Stimulated activated CD8-positive, alpha-beta memory T cell treated with anti-CD3 and anti-CD28 coated beads, Interleukin-2, amount 100 ng/mL, for 1 hour (primary cell): ENCODE data around the gene TRIM52.

Experiments
- DNase-seq, 2 donors: peaks; one replicate each; pipeline ENCODE4 v3.0.0-alpha.2; 2020; ENCODE audit warnings: low read depth in 2 of 2

TRIM52 gene

GRCh38 chr5:181233801-181234454 lies 27.0 kb downstream of the TRIM52 start:
- DNase-seq: no peak

- no peak for DNase-seq
Measured at GRCh38 chr5:181233088-181233800, 27.7 kb downstream of the TRIM52 start.

DNA sequence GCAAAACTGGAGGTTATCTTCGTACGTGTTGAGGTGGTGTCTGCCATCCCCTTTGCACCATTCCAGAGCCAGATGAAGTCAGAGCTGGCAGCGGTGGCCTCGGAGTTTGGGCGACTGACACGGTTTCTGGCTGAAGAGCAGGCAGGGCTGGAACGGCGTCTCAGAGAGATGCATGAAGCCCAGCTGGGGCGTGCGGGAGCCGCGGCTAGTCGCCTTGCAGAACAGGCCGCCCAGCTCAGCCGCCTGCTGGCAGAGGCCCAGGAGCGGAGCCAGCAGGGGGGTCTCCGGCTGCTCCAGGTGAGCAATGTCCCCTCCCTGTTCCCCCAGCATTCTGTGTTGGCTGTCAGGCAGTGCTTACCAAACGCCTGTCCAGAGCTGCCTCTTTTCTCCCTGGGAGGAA lies 28.4 kb downstream of the TRIM52 start:
- no peak for DNase-seq

- no peak for DNase-seq
Measured at GRCh38 chr5:181231432-181231831, 29.5 kb downstream of the TRIM52 start.

GRCh38 chr5:181230551-181230950 lies 30.4 kb downstream of the TRIM52 start:
- DNase-seq: no peak

- DNase-seq: no peak
Measured at GRCh38 chr5:181229996-181230395, 30.9 kb downstream of the TRIM52 start.

DNA sequence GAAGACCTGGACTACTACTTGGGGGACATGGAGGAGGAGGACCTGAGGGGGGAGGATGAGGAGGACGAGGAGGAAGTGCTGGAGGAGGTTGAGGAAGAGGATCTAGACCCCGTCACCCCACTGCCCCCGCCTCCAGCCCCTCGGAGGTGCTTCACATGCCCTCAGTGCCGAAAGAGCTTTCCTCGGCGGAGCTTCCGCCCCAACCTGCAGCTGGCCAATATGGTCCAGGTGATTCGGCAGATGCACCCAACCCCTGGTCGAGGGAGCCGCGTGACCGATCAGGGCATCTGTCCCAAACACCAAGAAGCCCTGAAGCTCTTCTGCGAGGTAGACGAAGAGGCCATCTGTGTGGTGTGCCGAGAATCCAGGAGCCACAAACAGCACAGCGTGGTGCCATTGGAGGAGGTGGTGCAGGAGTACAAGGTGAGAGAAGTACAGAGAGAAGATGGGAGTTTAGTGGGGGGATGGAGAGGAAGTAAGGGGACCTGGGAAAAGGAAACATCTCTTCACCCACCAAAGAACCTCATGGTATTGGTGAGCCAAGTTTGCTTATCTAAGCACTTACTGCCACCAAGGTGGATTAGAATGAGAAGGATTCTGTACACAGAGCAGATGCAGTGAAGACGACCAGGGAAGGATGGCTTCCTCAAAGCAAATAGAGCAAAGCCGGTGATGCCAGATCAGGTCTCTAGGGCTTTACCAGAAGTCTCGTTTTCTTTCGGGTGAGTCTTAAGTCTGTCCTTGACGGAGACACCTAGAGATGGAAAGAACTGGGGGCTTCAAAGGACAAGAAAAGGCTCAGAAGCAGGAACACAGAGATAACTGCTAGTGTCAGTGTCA lies 36.3 kb downstream of the TRIM52 start:
- no peak for DNase-seq

DNA sequence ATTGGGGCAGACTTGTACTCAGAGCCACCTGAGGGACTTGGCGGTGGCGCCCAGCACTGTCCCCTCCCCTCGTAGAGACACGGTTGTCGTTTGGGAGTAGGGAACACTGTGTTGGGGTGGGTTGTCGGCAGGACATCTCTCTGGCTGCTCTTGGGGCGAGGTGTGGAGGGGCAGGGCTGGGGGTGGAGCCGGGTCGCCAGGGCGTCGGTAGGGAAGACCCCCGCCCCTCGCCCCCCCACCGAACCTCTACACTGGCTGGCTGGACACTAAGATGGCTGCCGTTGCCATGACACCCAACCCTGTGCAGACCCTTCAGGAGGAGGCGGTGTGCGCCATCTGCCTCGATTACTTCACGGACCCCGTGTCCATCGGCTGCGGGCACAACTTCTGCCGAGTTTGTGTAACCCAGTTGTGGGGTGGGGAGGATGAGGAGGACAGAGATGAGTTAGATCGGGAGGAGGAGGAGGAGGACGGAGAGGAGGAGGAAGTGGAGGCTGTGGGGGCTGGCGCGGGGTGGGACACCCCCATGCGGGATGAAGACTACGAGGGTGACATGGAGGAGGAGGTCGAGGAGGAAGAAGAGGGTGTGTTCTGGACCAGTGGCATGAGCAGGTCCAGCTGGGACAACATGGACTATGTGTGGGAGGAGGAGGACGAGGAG lies 37.1 kb downstream of the TRIM52 start:
- DNase-seq: no peak

DNA sequence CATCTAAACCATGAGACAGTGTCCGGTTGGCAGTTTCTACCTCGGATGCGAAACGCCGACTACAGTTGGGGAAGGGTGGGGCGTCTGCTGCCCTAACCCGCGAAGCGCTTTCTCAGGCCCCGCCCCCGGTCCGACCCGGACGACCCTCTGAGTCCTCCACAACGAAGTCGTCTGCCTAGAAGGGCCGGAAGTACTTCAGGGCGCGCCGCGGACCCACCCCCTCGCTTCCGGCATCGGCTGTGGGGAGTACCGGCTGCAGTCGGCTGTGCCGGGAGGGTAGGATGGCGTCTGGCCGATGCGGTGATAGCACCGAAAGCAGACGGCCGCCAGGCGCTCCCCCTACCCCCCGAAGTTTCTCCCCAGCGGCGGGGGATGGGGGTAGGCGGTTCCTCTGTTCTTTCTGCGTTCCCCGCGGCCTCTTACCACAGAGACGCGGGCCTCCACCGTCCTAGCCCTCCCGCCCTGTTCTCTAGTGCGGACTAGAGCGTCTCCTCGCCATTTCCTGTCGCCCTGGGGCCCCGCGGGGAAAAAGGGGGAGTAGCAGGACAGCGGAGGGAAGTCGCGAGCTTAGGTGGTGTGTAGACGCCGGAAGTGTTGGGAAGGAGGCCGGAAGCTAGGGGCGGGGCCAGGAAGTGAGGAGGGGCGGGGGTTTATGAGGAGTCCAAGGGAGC lies 37.8 kb downstream of the TRIM52 start, which contains the start of gene TRIM41:
TSS of gene TRIM41 (plus strand) at position 224 of the 671 bp plus-strand sequence. CDS start 719 bp downstream, outside the sequence.
- DNase-seq: peak; percentile 94 to 98

GRCh38 chr5:181222630-181223057 lies 38.3 kb downstream of the TRIM52 start:
- DNase-seq: no peak

DNA sequence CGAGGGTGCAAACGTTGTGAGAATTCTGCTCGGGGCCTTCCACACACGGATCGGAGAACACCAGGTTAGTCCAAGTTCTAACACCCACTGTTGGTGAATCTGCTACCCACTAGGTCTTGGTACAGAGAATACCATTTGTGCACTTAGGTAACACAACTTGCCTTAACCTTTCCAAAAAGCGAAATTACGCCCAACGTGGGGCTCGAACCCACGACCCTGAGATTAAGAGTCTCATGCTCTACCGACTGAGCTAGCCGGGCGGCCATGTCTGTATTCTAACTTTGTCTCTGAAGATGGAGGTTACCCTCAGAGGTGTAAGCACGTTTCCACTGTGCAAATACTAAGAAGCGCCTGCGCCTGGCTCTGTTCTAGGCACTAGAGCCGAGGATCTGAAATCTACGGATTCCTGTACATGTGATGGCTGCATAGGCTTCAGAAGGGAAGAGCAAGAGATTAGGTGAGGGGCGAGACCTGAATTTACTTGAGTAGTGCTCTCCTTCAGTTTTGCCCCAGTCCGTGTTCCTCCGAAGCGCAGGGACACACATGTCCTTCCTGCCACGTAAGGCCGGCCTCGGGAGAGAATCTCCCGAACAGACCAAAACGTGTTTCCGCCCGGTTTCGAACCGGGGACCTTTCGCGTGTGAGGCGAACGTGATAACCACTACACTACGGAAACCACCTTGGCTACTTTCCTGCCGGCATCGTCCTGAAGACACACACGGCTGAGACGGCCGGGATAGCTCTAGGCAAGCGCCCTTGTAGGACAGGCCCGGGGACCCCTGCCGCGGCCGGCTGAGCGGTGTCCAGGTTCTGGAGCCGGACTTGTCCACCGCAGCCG lies 38.9 kb downstream of the TRIM52 start:
- DNase-seq: peak; percentile 93 to 94

- DNase-seq: no peak
Measured at GRCh38 chr5:181221105-181221791, 39.7 kb downstream of the TRIM52 start.

- DNase-seq: no peak
Measured at GRCh38 chr5:181220178-181220515, 40.8 kb downstream of the TRIM52 start.

DNA sequence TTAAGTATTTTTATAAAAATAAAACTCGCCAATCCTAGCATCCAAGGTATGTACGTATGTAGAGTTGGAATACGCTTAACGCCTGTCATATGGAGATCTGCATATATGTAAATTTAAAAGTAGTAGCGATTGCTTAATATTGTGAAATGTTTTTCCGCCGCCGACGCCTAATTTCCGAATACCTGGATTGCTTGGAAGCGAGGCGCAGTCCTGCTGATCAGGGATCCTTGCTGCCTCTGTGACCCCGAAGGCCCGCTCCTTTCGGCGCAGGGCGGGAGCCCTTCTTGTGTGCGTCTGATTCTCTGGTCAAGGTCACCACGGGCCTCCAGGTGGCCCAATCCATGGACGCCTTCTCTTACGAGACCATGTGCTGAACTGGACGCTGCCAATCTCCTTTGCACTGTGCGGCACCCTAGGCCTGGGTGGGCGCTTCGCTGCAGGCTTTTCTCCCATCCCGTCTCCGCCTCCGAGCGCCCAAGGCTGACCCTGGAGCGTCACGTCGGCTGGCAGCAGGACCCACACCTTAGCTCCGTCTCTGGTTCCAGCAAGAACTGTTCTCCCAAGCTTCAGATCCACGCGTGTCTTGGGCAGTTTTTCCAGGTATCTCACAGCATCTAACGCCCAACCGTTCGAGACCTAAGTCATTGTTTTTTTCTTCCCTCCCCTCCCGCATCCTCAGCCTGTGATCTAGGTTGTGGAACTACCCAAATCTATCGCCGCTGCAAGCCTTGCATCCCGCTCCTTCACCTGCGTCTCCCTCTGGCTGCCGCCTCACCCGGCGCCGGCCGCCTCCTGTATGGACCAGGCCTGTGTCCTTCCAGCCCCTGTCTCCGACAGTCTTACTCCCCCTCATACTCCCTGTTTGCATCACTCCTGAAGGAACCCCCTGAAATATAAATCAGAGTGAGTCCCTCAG lies 41.4 kb downstream of the TRIM52 start:
- no peak for DNase-seq

DNA sequence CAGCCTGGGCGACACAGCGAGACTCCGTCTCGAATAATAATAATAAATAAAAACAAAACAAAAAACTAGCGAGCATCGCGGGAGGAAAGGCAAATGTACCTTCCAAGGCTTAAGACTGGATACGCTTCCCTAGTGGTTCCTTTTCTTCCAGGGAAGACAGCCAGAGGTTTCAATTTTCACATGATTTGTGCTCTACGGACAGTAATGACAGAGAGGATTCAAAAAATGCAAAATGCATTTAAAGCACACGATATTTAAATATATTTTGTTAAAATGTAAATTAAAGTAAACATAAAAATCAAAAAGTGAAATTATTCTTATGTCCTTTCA lies 42.2 kb downstream of the TRIM52 start:
- DNase-seq: no peak

DNA sequence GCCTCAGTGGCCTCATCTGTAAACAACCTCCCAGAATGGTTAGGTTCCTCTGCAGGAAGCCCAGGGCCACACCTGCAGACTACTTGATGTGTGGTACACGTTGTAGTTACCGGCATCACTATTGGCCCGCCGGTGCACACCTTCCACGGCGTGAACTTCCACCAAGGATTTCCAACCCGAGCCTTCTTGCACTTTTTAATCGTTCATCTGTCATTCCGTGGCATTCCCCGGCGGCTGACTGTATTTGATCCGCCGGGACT lies 43.2 kb downstream of the TRIM52 start:
- DNase-seq: no peak

DNA sequence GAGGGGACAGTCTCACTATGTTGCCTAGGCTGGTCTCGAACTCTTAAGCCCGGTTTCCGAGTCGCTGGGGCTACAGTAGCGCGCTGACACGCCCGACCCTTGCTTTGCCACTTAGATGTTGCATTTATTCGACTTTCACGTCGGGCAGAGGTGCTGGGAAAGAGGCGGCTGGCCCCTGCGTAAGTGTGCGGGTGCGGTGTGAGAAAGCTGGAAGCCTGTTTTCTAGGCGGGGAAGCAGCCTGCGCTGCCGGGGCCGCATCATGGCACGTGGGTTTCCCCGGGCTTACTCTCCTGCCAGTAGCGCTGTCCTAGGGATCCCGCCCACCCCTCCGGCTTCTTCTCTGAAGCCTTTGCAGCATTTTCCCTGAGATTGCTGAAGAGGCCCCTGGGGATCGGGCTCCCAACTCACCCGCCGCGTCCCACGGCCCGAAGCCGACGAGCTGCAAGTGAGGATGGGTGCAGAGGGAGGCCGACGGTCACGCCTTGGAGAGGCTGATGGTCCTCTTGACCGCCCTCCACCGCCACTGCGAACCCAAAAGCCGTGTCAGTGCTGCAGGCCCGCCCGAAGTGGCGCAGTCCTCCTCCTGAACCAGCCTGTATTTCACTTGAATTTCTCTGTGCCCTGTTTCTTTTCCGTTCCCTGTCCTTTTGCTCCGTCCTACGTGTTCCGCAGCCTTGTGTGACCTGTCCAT lies 43.7 kb downstream of the TRIM52 start:
- no peak for DNase-seq
